T-helper 1 cell treated with Interleukin-12 subunit alpha and Interleukin-12 subunit beta and Interleukin-4 antibody, amounts not matched to agents 30 μg/mL and 1 μg/mL, for 36 hours (primary cell): ENCODE measurements around the gene MUC6.

ENCODE experiments used
- H3K27ac Mint-ChIP-seq: one replicate; pipeline ENCODE4 v1.8.0; 2021; ENCODE audit warnings: mild to moderate bottlenecking, mixed read lengths
- H3K27me3 Mint-ChIP-seq: one replicate; pipeline ENCODE4 v1.8.0; 2021; ENCODE audit warnings: low read depth, mixed read lengths
- H3K36me3 Mint-ChIP-seq: one replicate; pipeline ENCODE4 v1.8.0; 2021; ENCODE audit warnings: low read depth, mixed read lengths
- H3K4me1 Mint-ChIP-seq: one replicate; pipeline ENCODE4 v1.8.0; 2021; ENCODE audit warnings: low read depth, mixed read lengths
- H3K4me3 Mint-ChIP-seq: one replicate; pipeline ENCODE4 v1.8.0; 2021; ENCODE audit warnings: mild to moderate bottlenecking, moderate library complexity, mixed read lengths
- H3K9me3 Mint-ChIP-seq: one replicate; pipeline ENCODE4 v1.8.0; 2021; ENCODE audit warnings: mixed read lengths

The MUC6 gene

DNA sequence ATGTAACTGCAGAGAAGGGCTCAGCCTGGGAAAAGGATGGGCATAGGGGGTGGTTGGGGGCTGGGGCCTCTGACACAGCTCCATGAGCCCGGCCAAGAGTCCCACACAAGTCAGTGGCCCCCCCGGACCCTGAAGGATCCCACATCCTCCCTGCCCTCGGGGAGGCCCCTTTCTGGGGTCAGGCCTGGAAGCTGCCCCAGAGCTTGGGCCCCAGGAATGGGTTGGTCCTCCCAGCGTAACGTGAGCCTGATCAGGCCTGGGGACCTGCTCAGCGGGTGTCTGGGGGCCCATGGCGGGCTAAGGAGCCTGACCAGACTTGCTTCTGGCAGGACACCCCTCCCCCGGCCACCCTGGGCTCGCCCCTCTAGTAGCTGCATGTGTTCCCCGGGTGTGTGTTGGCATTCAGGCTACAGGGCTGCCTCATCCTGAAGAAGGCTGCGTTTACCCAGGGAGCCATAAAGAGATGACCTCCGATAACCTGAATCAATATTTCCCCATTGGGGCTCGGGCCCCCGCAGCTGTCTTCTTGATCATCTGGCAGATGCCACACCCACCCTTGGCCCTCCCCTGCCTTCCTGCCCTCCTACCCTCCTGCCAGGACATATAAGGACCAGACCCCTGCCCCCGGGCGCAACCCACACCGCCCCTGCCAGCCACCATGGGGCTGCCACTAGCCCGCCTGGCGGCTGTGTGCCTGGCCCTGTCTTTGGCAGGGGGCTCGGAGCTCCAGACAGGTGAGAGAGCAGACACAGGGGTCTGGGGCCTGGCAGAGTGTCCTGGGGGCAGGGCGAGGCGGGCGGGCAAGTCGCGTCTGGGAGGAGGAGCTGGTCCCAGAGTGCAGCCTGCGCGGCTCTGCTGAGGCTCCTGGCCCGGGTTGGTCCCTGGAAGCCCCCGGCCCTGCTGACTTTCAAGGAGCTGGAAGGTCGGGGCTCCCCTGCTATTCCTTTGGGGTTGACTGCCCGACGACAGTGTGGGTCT, 38.0 kb upstream of the MUC6 start, which contains the start of gene MUC2:
TSS of gene MUC2 (plus strand) at position 631 of the 978 bp plus-strand sequence.
- Mint-ChIP-seq H3K4me1 (no peaks in the 10 kb centered on the region), H3K27me3 (no peaks in the 10 kb centered on the region), H3K9me3 (no peaks in the 10 kb centered on the region), H3K27ac (no peak within 1 kb of the TSS), H3K4me3 (no peak within 1 kb of the TSS), H3K36me3 (no peaks in the 10 kb centered on the region)

DNA sequence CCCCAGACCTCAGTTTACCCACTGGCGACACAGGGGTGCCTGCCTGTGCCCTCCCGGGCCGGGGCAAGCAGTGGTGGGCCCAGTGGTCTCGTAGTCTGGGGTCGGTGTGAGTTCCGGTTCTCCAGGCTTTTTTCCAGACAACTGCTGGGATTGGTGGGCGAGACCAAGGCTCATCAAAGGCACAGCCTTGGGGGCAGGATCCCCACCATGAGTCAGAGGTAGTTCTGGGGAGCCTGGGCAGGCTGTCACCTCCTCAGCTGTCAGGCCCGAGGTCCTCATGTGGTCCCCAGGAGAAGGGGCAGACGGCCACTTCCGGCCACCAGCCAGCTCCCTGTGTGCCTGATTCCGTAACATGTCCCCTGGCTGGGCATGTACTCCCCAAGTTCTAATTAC, 37.3 kb upstream of the MUC6 start:
- Mint-ChIP-seq H3K27ac (no peak overlapping the region), H3K4me3 (no peak overlapping the region), H3K36me3 (no peaks in the 10 kb centered on the region), H3K27me3 (no peaks in the 10 kb centered on the region), H3K4me1 (no peaks in the 10 kb centered on the region), H3K9me3 (no peaks in the 10 kb centered on the region)

DNA sequence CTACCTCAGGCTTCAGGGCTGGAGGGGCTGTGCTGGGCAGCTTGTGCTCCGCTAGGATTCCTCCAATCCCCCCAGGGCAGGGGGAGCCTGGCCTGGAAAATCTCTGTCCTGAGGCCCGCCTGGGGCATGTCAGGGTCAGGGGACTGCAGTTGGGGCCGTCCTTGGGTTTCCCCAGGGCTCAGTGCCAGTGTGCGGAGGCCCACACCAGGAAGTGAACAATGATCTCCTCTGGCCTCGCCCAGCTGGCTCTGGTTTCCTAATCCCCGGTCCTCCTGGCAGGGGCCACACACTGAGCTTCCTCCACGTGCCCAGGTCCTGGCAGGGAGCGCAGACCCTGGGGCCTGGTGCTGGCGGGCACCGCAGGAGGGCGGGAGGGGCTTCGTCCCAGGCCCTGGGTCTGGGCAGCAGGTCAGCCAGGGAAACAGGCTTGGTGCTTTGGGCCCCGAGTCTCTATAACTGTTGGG, 36.8 kb upstream of the MUC6 start:
- no peak overlapping the region for H3K4me3 Mint-ChIP-seq
- H3K36me3 Mint-ChIP-seq: no peaks in the 10 kb centered on the region
- no peaks in the 10 kb centered on the region for H3K9me3 Mint-ChIP-seq
- no peaks in the 10 kb centered on the region for H3K27me3 Mint-ChIP-seq
- no peak overlapping the region for H3K27ac Mint-ChIP-seq
- no peaks in the 10 kb centered on the region for H3K4me1 Mint-ChIP-seq

DNA sequence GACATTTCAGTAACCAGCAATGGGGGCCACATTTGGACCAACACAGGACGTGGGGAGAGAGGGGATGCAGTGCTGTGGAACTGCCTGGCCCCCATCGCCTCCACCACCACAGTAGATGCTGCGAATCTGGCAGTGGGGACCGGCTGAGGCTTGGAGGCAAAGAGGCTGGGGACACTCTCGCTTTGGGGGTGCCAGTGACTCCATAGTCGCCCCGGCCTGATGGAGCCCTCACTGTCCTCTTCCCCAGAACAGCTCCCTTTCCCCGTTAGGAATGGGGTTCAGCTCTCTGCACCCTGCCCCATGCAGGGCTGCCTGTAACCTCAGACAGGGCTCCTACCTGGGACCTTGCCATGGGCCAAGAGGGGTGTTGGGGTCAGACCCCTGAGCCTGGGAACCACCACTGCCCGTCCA, 36.3 kb upstream of the MUC6 start:
- Mint-ChIP-seq H3K27ac (no peak overlapping the region), H3K27me3 (no peaks in the 10 kb centered on the region), H3K36me3 (no peaks in the 10 kb centered on the region), H3K9me3 (no peaks in the 10 kb centered on the region), H3K4me3 (no peak overlapping the region), H3K4me1 (no peaks in the 10 kb centered on the region)

DNA sequence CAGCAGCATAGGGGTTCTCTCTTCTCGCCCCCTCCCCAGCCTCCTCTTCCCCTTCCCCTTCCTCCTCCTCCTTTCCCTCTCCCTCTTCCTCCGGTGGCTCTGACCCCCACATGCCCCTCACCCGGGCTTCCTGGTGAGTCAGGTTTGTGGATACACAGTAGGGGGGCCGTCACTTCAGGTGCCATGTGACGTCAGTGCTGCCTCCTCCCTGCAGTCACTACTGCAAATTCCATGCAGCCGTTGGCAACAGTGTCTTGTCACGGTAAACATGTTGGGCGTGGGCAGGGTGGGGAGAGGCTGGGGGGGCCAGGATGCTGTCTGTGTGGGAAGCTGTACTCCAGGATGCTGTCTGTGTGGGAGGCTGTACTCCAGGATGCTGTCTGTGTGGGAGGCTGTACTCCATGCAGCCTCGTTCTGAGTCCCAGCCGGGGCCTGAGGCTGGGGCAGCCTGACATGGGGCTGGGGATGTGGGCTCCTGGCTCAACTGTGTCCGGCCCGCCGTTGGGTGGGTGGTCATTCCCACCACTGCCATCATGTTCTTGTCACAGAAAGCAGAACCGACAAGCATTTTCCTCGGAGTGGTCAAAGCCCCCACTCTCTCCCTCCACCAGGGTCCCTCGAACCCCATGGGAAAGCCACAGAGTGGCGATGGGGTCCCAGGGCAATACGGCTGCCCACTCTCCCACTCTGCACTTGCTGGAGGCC, 35.8 kb upstream of the MUC6 start:
- no peak overlapping the region for H3K27ac Mint-ChIP-seq
- no peak overlapping the region for H3K4me3 Mint-ChIP-seq
- H3K9me3 Mint-ChIP-seq: no peaks in the 10 kb centered on the region
- no peaks in the 10 kb centered on the region for H3K4me1 Mint-ChIP-seq
- no peaks in the 10 kb centered on the region for H3K27me3 Mint-ChIP-seq
- H3K36me3 Mint-ChIP-seq: no peaks in the 10 kb centered on the region

DNA sequence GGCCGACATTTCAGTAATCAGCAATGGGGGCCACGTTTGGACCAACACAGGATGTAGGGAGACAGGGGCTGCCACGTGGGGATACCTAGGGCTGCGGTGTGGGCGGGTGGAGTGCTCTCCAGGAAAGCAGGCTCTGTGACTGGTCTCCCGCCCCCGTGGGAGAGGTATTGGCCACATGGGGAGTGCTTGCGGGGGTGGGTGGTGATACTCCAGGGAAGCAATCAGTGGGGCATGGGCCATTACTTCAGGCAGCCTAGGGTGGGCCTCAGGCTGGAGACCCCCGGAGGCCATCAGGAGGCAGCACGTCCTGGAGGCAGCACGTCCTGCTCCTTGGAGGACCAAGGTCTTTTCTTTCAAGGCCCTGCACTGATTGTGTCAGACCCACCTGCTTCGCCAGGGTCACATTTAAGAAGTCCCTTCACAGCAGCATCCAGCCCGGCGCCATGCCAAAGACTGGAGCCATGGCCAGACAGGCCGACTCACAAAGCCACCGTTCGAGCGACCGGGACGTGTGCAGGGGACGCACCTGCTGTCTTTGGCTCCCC, 35.1 kb upstream of the MUC6 start:
- Mint-ChIP-seq H3K4me3 (no peak overlapping the region), H3K36me3 (no peaks in the 10 kb centered on the region), H3K27me3 (no peaks in the 10 kb centered on the region), H3K27ac (no peak overlapping the region), H3K4me1 (no peaks in the 10 kb centered on the region), H3K9me3 (no peaks in the 10 kb centered on the region)

DNA sequence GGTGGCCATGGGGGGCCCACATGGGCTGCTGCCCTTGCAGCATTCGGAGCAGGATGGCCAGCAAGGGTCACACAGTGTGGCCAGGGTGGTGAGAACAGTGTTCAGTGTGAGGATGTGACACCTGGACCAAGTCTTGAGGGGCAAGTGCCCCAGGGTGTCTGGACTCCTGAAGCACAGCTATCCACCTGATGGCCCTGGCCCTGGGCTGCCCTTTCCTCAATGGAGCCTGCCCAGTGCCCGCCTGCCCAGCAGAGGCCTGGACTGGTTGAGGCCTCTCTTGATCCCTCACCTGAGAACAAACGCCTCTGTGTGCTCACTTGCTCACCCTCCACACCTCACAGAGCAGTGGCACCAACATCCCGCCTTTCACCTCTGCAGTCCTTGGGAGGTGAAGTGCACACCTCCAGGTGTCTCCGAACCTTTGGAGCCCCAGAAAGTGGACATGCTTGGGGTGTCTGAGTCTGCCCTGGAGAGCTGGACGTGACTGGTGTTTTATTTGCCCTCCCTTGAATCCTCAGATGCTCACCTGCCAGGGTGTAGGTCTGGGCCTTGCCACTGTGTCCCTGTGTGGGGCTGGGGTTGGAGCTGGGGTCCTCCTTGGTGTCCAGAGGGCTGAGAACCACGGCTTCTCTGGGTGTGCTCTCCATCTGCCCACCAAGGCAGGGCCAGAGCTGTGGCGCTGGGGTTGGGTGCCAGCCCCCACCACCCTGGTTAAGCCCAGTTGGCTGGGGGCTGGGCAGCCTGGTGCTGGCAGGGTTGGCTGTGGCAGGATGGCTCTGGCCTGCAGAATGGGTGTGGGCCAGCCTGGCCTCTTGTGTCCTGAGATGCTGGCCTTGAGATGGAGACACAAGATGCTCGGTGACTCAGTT, 34.3 kb upstream of the MUC6 start:
- Mint-ChIP-seq H3K27ac (no peak overlapping the region), H3K4me3 (no peak overlapping the region), H3K4me1 (no peaks in the 10 kb centered on the region), H3K27me3 (no peaks in the 10 kb centered on the region), H3K9me3 (no peaks in the 10 kb centered on the region), H3K36me3 (no peaks in the 10 kb centered on the region)

DNA sequence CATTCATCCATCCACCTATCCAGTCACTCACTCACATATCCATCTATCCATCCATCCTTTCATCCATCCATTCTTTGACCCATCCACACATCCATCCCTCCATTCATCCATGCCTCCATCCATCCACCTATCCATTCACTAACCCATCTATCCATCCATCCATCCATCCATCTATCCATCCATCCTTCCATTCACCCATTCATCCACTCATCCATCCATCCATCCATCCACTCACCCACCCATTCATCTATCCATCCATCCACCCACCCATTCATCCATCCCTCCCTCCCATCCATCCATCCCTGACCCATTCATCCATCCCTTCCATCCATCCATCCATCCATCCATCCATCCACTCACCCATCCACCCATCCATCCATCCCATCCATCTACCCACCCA, 33.2 kb upstream of the MUC6 start:
- H3K4me3 Mint-ChIP-seq: no peak overlapping the region
- H3K36me3 Mint-ChIP-seq: no peaks in the 10 kb centered on the region
- H3K4me1 Mint-ChIP-seq: no peaks in the 10 kb centered on the region
- no peak overlapping the region for H3K27ac Mint-ChIP-seq
- H3K27me3 Mint-ChIP-seq: no peaks in the 10 kb centered on the region
- H3K9me3 Mint-ChIP-seq: no peaks in the 10 kb centered on the region

DNA sequence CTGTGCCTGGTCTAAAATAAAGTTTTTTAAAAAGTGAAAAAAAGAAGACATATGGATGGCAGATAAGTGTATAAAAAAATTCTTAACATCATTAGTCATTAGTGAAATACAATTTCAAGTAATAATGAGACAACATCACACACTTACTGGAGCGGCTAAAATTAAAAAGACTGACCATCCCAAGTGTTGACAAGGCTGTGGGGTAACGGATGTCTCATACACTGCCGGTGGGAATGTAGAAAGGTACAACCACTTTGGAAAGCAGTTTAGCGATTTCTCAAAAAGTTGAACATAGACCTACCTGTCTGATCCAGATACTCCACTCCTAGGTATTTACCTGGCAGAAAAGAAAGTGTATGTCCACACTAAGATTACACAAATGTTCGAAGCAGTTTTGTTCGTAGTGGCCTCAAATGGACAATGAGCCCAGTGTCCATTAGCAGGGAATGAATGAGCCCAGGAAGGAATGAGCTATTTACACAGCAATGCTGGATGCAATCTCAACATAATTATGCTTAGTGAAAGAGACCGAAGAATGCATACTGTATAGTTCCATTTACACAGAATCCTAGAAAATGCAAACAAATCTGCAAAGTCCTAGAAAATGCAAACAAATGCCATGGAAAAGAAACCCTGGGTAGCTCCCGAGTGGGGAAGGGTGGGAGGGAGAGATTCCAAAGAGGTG, 31.4 kb upstream of the MUC6 start:
- H3K27me3 Mint-ChIP-seq: peaks cover 4% of the 10 kb centered on the region
- no peaks in the 10 kb centered on the region for H3K4me1 Mint-ChIP-seq
- H3K4me3 Mint-ChIP-seq: no peak overlapping the region
- H3K27ac Mint-ChIP-seq: no peak overlapping the region
- no peaks in the 10 kb centered on the region for H3K9me3 Mint-ChIP-seq
- H3K36me3 Mint-ChIP-seq: no peaks in the 10 kb centered on the region

DNA sequence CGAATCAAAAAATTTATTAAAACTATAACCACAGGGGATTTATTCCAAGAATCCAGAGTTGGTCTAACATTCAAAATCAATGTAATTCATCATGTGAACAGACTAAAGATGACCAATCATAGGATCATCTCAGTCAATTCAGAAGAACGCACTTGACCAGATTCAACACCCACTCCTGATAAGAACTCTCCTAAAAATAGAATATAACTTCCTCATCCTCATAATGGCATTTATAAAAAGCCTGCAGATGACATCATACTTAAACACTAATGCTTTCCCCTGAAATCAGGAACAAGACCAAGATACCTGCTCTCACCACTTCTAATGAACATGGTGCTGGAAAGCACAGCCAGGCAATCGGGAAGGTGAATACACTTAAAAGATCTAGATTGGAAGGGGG, 27.6 kb upstream of the MUC6 start:
- H3K4me1 Mint-ChIP-seq: no peaks in the 10 kb centered on the region
- no peak overlapping the region for H3K4me3 Mint-ChIP-seq
- H3K27ac Mint-ChIP-seq: no peak overlapping the region
- H3K9me3 Mint-ChIP-seq: peaks cover 11% of the 10 kb centered on the region
- H3K27me3 Mint-ChIP-seq: peaks cover 10% of the 10 kb centered on the region
- no peaks in the 10 kb centered on the region for H3K36me3 Mint-ChIP-seq

DNA sequence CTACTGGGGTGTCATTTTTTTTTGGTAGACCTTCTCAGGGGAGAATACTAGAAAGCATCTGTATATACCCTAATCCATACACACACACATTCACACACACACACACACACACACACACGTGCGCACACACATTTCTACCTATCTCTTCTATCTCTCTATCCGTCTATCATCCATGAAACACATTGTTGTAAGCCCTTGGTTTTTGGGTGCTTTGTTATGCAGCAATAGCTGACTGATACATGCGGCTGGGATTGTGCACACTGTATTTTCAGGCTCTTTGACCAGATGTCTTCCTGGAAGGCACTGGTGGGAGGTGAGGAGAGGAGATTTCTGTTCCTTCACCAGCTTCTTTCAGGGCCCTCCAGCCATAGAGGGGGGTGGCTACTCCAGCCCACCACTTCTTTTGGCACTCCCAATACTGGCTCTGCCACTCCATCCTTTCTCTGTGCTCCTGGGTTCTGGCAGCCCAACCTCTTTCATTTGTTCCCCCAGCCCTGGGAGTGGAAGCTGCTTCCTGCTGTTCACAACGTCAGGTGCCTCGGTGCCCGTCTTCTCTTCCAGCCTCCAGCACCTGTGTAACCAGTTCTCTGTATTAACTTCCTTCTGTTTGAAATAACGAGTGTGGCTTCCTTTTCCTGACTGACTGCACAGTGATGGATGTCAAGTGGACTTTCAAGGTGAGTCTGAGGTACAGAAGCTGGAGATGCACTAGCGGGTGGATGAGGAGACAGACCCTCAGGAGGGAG, 25.7 kb upstream of the MUC6 start:
- H3K27me3 Mint-ChIP-seq: peaks cover 10% of the 10 kb centered on the region

DNA sequence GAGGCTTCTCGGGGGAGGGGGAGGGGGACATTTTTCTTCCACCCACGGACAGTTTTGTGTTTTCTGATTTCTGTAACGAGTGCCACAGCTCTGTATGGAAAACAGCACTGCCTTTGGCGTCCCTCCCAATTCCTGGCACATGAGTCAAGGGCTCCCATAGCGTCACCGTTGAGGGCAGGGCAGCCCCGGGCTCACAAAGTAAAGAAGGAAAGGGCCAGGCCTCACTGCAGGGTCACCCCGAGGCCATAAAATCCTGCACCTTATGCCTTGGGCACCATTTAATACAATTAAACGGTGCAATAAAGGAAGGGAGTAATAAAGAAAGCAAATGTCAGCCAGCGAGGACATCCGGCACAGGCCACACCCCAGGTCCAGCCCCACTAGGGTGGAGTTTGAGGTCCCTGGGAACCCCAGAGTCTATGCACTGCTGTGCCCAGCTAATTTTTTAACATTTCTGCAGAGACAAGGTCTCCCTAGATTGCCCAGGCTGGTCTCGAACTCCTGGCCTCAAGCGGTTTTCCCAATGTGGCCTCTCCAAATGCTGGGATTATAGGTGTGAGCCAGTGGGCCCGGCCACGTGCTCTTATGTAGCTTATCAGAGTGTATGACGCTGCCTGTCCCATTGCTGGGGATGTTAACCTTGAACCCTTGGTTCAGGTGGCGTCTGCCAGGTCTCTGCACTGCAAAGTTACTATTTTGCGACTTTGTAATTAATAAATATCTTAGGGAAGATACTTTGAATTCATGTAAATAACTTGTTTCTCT, 24.5 kb upstream of the MUC6 start:
- Mint-ChIP-seq H3K4me3 (no peak overlapping the region), H3K36me3 (no peaks in the 10 kb centered on the region), H3K4me1 (no peaks in the 10 kb centered on the region), H3K27ac (no peak overlapping the region), H3K9me3 (peaks cover 11% of the 10 kb centered on the region), H3K27me3 (peaks cover 10% of the 10 kb centered on the region)

More for the DNA sequence above, 25.7 kb upstream of the MUC6 start:
- no peak overlapping the region for H3K4me3 Mint-ChIP-seq
- H3K4me1 Mint-ChIP-seq: no peaks in the 10 kb centered on the region
- H3K9me3 Mint-ChIP-seq: peaks cover 11% of the 10 kb centered on the region
- no peak overlapping the region for H3K27ac Mint-ChIP-seq
- no peaks in the 10 kb centered on the region for H3K36me3 Mint-ChIP-seq
